Common myeloid progenitor, CD34-positive (primary cell): ENCODE measurements around the gene PHACTR3.

Source experiments
- CTCF ChIA-PET: fragments of 350-600 bp; sonication (Branson Sonifier 250); formaldehyde crosslinking; loops from one replicate; lab custom pipeline; 2021; ENCODE audit warnings: antibody characterized with exemption; lab: Charles Lee
- POLR2A ChIA-PET: fragments of 350-600 bp; sonication (Branson Sonifier 250); formaldehyde crosslinking; loops from one replicate; lab custom pipeline; 2021; ENCODE audit warnings: antibody characterized with exemption; lab: Charles Lee
- DNase-seq, 3 donors: peaks; one replicate each; pipeline versions ENCODE4 v3.0.0 to v3.0.0-alpha.2; 2013
- H3K27ac ChIP-seq, 2 experiments: 1 replicate in 1 of 2; 2 replicates in 1 of 2; pipeline ENCODE4 v1.7.0; 2013; ENCODE audit warnings: inconsistent platforms in 2 of 2, low read length in 2 of 2, mild to moderate bottlenecking in 2 of 2, low read depth in 1 of 2, moderate library complexity in 1 of 2; ENCODE audit not compliant: severe bottlenecking in 2 of 2, insufficient read depth in 1 of 2, poor library complexity in 1 of 2
- H3K27me3 ChIP-seq, 5 experiments: replicated peaks in 2 of 5; 1 replicate in 3 of 5; 2 replicates in 2 of 5; pipeline versions ENCODE4 v1.6.1 to v1.7.0; 2013; ENCODE audit warnings: low read length in 4 of 5, mild to moderate bottlenecking in 2 of 5, moderate library complexity in 2 of 5, inconsistent platforms in 1 of 5; ENCODE audit not compliant: insufficient read depth in 5 of 5, control insufficient read depth in 4 of 5
- H3K36me3 ChIP-seq, 4 experiments: 1 replicate in 2 of 4; 2 replicates in 2 of 4; pipeline versions ENCODE4 v1.6.1 to v1.7.0; 2013; ENCODE audit warnings: low read length in 3 of 4, control low read depth in 1 of 4, mild to moderate bottlenecking in 1 of 4; ENCODE audit not compliant: control insufficient read depth in 4 of 4, insufficient read depth in 4 of 4
- H3K4me1 ChIP-seq, 4 experiments: 1 replicate in 3 of 4; 2 replicates in 1 of 4; pipeline versions ENCODE4 v1.6.1 to v1.7.1; 2013; ENCODE audit warnings: low read length in 3 of 4, mild to moderate bottlenecking in 3 of 4, control low read depth in 1 of 4, inconsistent platforms in 1 of 4, moderate library complexity in 1 of 4; ENCODE audit not compliant: control insufficient read depth in 4 of 4, insufficient read depth in 4 of 4; ENCODE audit errors: control extremely low read depth in 1 of 4
- H3K4me3 ChIP-seq, 7 experiments: 1 replicate in 4 of 7; 2 replicates in 3 of 7; pipeline versions ENCODE4 v1.5.1 to v1.7.0; 2013; ENCODE audit warnings: mild to moderate bottlenecking in 7 of 7, low read length in 6 of 7, moderate library complexity in 6 of 7, inconsistent platforms in 2 of 7, low read depth in 2 of 7, control low read depth in 1 of 7; ENCODE audit not compliant: insufficient read depth in 4 of 7, control insufficient read depth in 1 of 7; ENCODE audit errors: extremely low read depth in 1 of 7
- H3K9me3 ChIP-seq, 5 experiments: 1 replicate in 4 of 5; 2 replicates in 1 of 5; pipeline versions ENCODE4 v1.6.1 to v1.7.1; 2013; ENCODE audit warnings: low read length in 4 of 5, mild to moderate bottlenecking in 2 of 5, inconsistent platforms in 1 of 5, low read depth in 1 of 5, moderate library complexity in 1 of 5; ENCODE audit not compliant: control insufficient read depth in 4 of 5, insufficient read depth in 2 of 5; ENCODE audit errors: control extremely low read depth in 1 of 5
- WGBS: methylation state at CpG from one replicate; pipeline ENCODE4 v1.1.5; 2013; ENCODE audit not compliant: insufficient coverage; 5-methylcytosine and 5-hydroxymethylcytosine counted together

Gene PHACTR3

DNA sequence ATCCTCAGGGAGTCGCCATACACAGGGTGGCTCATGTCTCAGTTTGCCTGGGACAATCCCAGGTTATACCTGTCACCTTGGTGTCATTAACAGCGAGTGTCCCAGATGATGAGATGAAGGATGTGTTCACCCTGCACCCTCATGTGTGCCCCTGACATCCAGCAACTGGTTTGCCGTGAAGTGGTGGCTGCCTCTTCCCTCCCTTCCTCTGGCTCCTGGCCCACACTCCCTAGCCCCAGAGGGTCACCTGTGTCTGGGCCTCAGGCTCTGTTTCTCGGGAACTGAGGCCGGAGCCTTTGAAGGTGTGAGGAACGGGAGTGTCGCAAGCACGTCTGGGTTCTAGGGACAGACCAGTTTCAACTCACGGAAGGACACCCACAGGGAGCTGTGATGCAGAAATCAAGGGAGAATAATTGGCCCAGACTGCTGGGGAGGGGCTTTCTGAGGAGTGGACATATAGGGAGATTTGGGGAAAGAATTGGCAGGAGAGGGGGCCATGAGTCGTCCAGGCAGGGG, 35.8 kb upstream of the PHACTR3 start:
- Histone ChIP-seq H3K27ac (no peak overlapping the region), H3K27me3 (peaks cover 0 to 35% (median 9%) of the 10 kb centered on the region in 5 experiments), H3K36me3 (no peaks in the 10 kb centered on the region), H3K4me3 (no peak overlapping the region), H3K9me3 (no peaks in the 10 kb centered on the region), H3K4me1 (peaks cover 0 to 6% (median 4%) of the 10 kb centered on the region in 4 experiments)
- DNase-seq: no peak
- WGBS: 85% methylated on average over 10 of the region's 10 CpGs
- ChIA-PET POLR2A (no interaction called here), CTCF (no interaction called here)

DNA sequence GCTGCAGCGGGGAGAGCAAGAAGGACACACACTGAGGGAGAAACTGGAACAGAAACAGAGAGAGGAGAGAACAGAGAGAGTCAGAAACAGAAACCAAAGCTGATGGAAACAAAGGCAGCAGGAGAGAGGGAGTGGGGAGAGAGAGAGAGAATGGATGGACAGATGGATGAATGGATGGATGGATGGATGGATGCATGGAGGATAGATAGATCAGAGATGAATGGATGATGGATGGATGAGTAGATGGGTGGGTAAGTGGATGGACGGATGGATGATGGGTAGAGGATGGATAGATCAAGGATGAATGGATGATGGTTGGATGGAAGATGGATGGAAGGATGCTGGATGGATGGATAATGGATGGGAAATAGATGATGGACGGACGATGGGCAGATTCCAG, 35.0 kb upstream of the PHACTR3 start:
- WGBS: 81% methylated on average over 4 of the region's 4 CpGs
- no peak for DNase-seq
- H3K4me3 ChIP-seq: no peak overlapping the region
- H3K36me3 ChIP-seq: no peaks in the 10 kb centered on the region
- H3K27me3 ChIP-seq: peaks cover 0 to 42% (median 9%) of the 10 kb centered on the region in 5 experiments
- H3K27ac ChIP-seq: no peak overlapping the region
- ChIA-PET POLR2A (no interaction called here), CTCF (interaction anchor here (0.8 kb wide), 1 partner anchor 18 kb away, joined by 3 read pairs; no protein-coding TSS in a partner anchor)
- H3K4me1 ChIP-seq: peaks cover 0 to 6% (median 4%) of the 10 kb centered on the region in 4 experiments
- H3K9me3 ChIP-seq: no peaks in the 10 kb centered on the region

DNA sequence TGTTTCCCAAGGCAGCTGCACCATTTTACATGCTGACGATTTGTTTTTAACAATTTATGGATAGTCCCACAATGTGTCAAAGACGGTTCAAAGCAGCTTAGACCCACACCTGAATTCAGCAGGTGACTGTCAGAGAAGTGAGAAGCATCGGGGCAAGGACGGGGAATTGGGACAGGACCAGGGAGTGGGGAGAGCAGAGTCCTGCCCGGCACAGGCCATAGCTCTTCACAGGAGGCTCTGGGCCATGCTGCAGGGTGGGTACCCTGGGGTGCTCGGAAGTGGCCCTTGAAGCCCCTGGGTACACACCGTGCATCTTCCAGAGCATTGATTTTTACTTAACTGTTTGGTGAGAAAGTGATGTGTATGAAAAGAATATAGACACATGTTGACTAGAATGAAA, 33.2 kb upstream of the PHACTR3 start:
- H3K36me3 ChIP-seq: no peaks in the 10 kb centered on the region
- no peaks in the 10 kb centered on the region for H3K9me3 ChIP-seq
- DNase-seq: no peak
- H3K27me3 ChIP-seq: peaks cover 0 to 48% (median 19%) of the 10 kb centered on the region in 5 experiments
- H3K27ac ChIP-seq: no peak overlapping the region
- CTCF ChIA-PET: interaction anchor here (0.8 to 3.0 kb wide), 11 partner anchors 10 to 187 kb away, joined by 3 to 20 read pairs (median 3); no protein-coding TSS in a partner anchor
- H3K4me1 ChIP-seq: peaks cover 0 to 6% (median 4%) of the 10 kb centered on the region in 4 experiments
- no peak overlapping the region for H3K4me3 ChIP-seq
- WGBS: 46% methylated on average over 5 of the region's 7 CpGs
- POLR2A ChIA-PET: no interaction called here

DNA sequence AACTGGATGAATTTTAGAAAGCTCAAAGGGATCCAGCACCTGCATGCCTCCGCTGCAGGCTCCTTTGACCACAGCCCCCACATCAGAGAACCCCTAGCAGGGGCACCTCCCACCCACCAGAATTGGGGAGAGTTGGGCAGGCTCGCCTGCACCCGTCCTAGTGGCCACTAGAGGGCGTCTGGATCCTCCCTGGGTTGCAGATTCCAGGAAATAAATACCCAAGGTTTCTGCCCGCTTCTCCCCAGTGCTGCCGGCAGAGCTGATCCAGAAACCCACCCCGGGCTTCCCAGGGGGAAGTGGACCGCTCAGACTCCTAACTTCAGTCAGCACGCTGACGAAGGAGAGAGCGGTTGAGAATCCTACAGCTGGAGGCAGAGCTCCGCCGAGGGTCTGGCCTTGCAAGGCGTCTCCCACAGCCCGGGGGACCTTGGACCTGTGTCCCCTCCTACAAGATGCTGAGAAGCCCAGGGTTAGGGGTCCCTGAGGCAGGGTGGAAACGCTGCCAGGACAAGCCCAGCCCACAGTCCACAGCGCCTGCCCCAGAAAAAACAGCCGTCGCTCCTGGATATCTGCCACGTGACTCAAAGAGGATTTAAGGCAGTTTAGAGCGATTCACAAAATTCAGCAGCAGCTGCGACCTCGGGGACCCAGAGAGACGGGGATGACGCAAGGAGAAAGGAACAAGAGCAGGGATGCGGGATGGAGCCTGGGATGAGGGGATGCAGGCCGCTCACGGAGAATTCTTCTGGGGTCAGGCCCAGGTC, 32.6 kb upstream of the PHACTR3 start:
- peaks cover 0 to 6% (median 4%) of the 10 kb centered on the region in 4 experiments for H3K4me1 ChIP-seq
- H3K27ac ChIP-seq: no peak overlapping the region
- H3K4me3 ChIP-seq: peak overlapping the region in 6 of 7 experiments; percentile 37 to 81 (median 62)
- POLR2A ChIA-PET: no interaction called here
- H3K9me3 ChIP-seq: no peaks in the 10 kb centered on the region
- H3K27me3 ChIP-seq: peaks cover 0 to 54% (median 25%) of the 10 kb centered on the region in 5 experiments
- no peaks in the 10 kb centered on the region for H3K36me3 ChIP-seq
- CTCF ChIA-PET: interaction anchor here (0.9 to 3.0 kb wide), 8 partner anchors 10 to 186 kb away, joined by 3 to 20 read pairs (median 4); no protein-coding TSS in a partner anchor
- 10% methylated on average over 26 of the region's 28 CpGs for WGBS
- DNase-seq: peak; percentile 49 to 70 (median 66)

DNA sequence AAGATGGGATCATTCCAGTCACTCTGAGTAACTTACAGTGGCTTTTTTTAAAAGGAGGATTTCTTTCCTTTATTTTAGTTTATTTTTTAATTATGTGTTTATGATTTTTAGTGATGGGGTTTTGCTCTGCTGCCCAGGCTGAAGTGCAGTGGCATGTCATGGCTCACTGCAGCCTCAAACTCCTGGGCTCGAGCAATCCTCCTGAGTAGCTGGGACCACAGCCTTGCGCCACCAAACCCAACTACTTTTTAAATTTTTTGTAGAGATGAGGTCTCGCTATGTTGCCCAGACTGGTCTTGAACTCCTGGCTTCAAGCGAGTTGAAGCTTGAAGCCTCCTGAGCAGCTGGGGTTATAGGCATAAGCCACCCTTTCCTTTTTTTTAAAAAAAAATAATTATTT, 31.8 kb upstream of the PHACTR3 start:
- H3K9me3 ChIP-seq: no peaks in the 10 kb centered on the region
- no peak overlapping the region for H3K27ac ChIP-seq
- peaks cover 0 to 60% (median 25%) of the 10 kb centered on the region in 5 experiments for H3K27me3 ChIP-seq
- CTCF ChIA-PET: interaction anchor here (1.0 to 3.0 kb wide), 4 partner anchors 11 to 166 kb away, joined by 3 to 20 read pairs (median 7); no protein-coding TSS in a partner anchor
- 100% methylated on average over 1 of the region's 4 CpGs for WGBS
- peaks cover 0 to 8% (median 5%) of the 10 kb centered on the region in 4 experiments for H3K4me1 ChIP-seq
- POLR2A ChIA-PET: no interaction called here
- no peaks in the 10 kb centered on the region for H3K36me3 ChIP-seq
- DNase-seq: no peak
- no peak overlapping the region for H3K4me3 ChIP-seq

DNA sequence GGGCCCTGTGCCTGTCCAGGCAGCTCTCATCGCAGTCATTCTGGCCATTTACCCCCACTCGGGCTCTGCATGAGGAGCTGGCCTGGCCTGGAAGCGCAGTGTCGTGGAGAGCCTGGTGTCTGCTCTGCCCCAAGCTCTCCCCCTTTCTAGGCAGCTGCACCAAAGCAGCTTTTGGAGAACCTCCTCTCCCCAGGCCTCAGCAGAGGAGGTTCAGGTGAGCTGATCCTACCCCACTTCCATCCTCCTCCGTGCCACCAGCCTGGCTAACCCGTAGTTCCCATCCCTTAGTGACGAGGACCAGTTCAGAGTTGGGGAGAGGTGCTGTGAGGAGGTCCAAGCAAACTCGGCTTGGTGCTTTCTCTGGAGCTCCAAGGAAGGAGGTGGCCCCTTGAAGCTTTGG, 30.5 kb upstream of the PHACTR3 start:
- Histone ChIP-seq H3K4me1 (peaks cover 0 to 8% (median 5%) of the 10 kb centered on the region in 4 experiments), H3K27me3 (peaks cover 0 to 72% (median 33%) of the 10 kb centered on the region in 5 experiments), H3K9me3 (no peaks in the 10 kb centered on the region), H3K4me3 (no peak overlapping the region), H3K36me3 (no peaks in the 10 kb centered on the region), H3K27ac (no peak overlapping the region)
- WGBS: 98% methylated on average over 6 of the region's 8 CpGs
- ChIA-PET CTCF (interaction anchor here (2.0 kb wide), 1 partner anchor 13 kb away, joined by 11 read pairs; no protein-coding TSS in a partner anchor), POLR2A (no interaction called here)
- DNase-seq: no peak

DNA sequence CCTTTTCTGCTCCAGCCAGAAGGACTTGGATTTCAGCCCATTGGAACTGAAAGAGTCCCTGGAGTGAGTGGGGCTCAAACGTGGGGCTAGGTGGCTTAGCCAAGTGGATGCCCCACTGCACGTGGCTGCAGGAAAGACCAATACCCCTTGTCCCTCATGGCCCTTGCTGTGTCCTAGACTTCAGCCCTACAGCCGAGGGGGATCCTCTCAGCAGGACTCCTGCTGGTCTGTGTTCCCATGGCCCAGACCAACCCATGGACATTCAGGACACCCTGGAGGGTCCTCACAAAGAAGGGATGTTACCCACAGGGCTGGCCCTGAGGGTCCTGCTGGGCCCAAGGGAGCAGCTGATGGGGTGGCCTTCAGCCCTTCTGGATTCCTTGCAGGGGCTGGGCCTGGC, 30.0 kb upstream of the PHACTR3 start:
- H3K36me3 ChIP-seq: no peaks in the 10 kb centered on the region
- WGBS: 89% methylated on average over 3 of the region's 3 CpGs
- DNase-seq: no peak
- ChIA-PET CTCF (interaction anchor here (2.0 kb wide), 1 partner anchor 14 kb away, joined by 11 read pairs; no protein-coding TSS in a partner anchor), POLR2A (no interaction called here)
- no peak overlapping the region for H3K27ac ChIP-seq
- H3K9me3 ChIP-seq: no peaks in the 10 kb centered on the region
- H3K27me3 ChIP-seq: peaks cover 0 to 75% (median 33%) of the 10 kb centered on the region in 5 experiments
- peaks cover 0 to 8% (median 5%) of the 10 kb centered on the region in 4 experiments for H3K4me1 ChIP-seq
- no peak overlapping the region for H3K4me3 ChIP-seq
